Activated B cell treated with CpG ODN at 0.5 μM for 24 hours (primary cell): Measurements from ENCODE around the gene CSMD2. TPM values are rescaled to one million over a fixed set of nuclear protein-coding genes. Genes with fewer than 3 reads are reported as not detected.

ENCODE experiments used
- ATAC-seq: fragments of 200-7000 bp; cut with Tn5 transposase; one replicate; pipeline ENCODE4 v1.10.0; 2021; ENCODE audit warnings: low read depth, mild to moderate bottlenecking, moderate library complexity
- CTCF ChIA-PET: fragments of 350-600 bp; sonication (Branson Sonifier 250); formaldehyde crosslinking; loops from one replicate; lab custom pipeline; 2021; ENCODE audit warnings: antibody characterized with exemption; lab: Charles Lee
- POLR2A ChIA-PET: fragments of 350-600 bp; sonication (Branson Sonifier 250); formaldehyde crosslinking; loops from one replicate; lab custom pipeline; 2021; ENCODE audit warnings: antibody characterized with exemption; lab: Charles Lee
- DNase-seq: peaks from one replicate; pipeline ENCODE4 v3.0.0; 2022
- H3K27ac Mint-ChIP-seq: one replicate; pipeline ENCODE4 v1.8.0; 2020; ENCODE audit warnings: mixed read lengths
- H3K27me3 Mint-ChIP-seq: one replicate; pipeline ENCODE4 v1.8.0; 2021; ENCODE audit warnings: mixed read lengths
- H3K36me3 Mint-ChIP-seq: one replicate; pipeline ENCODE4 v1.8.0; 2021; ENCODE audit warnings: low read depth, mixed read lengths
- H3K4me1 Mint-ChIP-seq: one replicate; pipeline ENCODE4 v1.8.0; 2021; ENCODE audit warnings: mixed read lengths
- H3K4me3 Mint-ChIP-seq: one replicate; pipeline ENCODE4 v1.8.0; 2020; ENCODE audit warnings: mild to moderate bottlenecking, mixed read lengths
- H3K9me3 Mint-ChIP-seq: one replicate; pipeline ENCODE4 v1.8.0; 2020; ENCODE audit warnings: mixed read lengths
- CTCF ChIP-seq: fragments of 200-600 bp; IDR thresholded peaks from one replicate; pipeline ENCODE4 v1.8.0; 2022; ENCODE audit warnings: antibody characterized with exemption, mild to moderate bottlenecking
- intact Hi-C: fragments of 100-400 bp; cut with micrococcal nuclease; formaldehyde crosslinking; loops from one replicate; pipeline ENCODE4 v1.15.1; 2024
- total RNA-seq: library from RNA; stranded (reverse); gene quantifications from 2 replicates; pipeline ENCODE4 v1.2.3, GENCODE V29; 2022

CSMD2 gene
- total RNA-seq, 1 donor from 2014 or later: not detected

GRCh38 chr1:33821291-33821690 lies 343.7 kb downstream of the CSMD2 start:
- no peak overlapping the region for H3K4me3 Mint-ChIP-seq
- H3K4me1 Mint-ChIP-seq: no peaks in the 10 kb centered on the region
- DNase-seq (no peak), ATAC-seq (no peak)
- TF ChIP-seq CTCF: no peak
- POLR2A ChIA-PET: no interaction called here
- peaks cover 5% of the 10 kb centered on the region for H3K27me3 Mint-ChIP-seq
- H3K27ac Mint-ChIP-seq: no peak overlapping the region
- no peaks in the 10 kb centered on the region for H3K36me3 Mint-ChIP-seq
- intact Hi-C loops: no loop called here
- CTCF ChIA-PET: no interaction called here
- H3K9me3 Mint-ChIP-seq: no peaks in the 10 kb centered on the region

- H3K4me1 Mint-ChIP-seq: no peaks in the 10 kb centered on the region
- CTCF ChIA-PET: no interaction called here
- no peak for ATAC-seq
- H3K27me3 Mint-ChIP-seq: peaks cover 5% of the 10 kb centered on the region
- intact Hi-C loops: no loop called here
- H3K4me3 Mint-ChIP-seq: no peak overlapping the region
- no peak for TF ChIP-seq CTCF
- DNase-seq: no peak
- no peaks in the 10 kb centered on the region for H3K9me3 Mint-ChIP-seq
- POLR2A ChIA-PET: no interaction called here
- no peaks in the 10 kb centered on the region for H3K36me3 Mint-ChIP-seq
- H3K27ac Mint-ChIP-seq: no peak overlapping the region
These were observed 344.2 kb downstream of the CSMD2 start for GRCh38 chr1:33820804-33821203.

- POLR2A ChIA-PET: no interaction called here
- Mint-ChIP-seq H3K36me3 (no peaks in the 10 kb centered on the region), H3K4me3 (no peak overlapping the region), H3K27ac (no peak overlapping the region), H3K9me3 (no peaks in the 10 kb centered on the region), H3K4me1 (no peaks in the 10 kb centered on the region), H3K27me3 (peaks cover 2% of the 10 kb centered on the region)
- intact Hi-C loops: no loop called here
- CTCF ChIA-PET: no interaction called here
- DNase-seq: no peak
- TF ChIP-seq CTCF: no peak
- no peak for ATAC-seq
These were observed 345.1 kb downstream of the CSMD2 start for GRCh38 chr1:33819913-33820311.

GRCh38 chr1:33819290-33819912 lies 345.6 kb downstream of the CSMD2 start:
- Mint-ChIP-seq H3K27me3 (peaks cover 2% of the 10 kb centered on the region), H3K36me3 (no peaks in the 10 kb centered on the region), H3K27ac (no peak overlapping the region), H3K4me1 (no peaks in the 10 kb centered on the region), H3K9me3 (no peaks in the 10 kb centered on the region), H3K4me3 (no peak overlapping the region)
- no peak for TF ChIP-seq CTCF
- POLR2A ChIA-PET: no interaction called here
- no peak for ATAC-seq
- intact Hi-C loops: no loop called here
- DNase-seq: no peak
- CTCF ChIA-PET: no interaction called here

- intact Hi-C loops: no loop called here
- CTCF ChIA-PET: no interaction called here
- ATAC-seq (no peak), DNase-seq (no peak)
- no peak for TF ChIP-seq CTCF
- no peaks in the 10 kb centered on the region for H3K36me3 Mint-ChIP-seq
- H3K27ac Mint-ChIP-seq: no peak overlapping the region
- peaks cover 2% of the 10 kb centered on the region for H3K27me3 Mint-ChIP-seq
- no peaks in the 10 kb centered on the region for H3K9me3 Mint-ChIP-seq
- POLR2A ChIA-PET: no interaction called here
- no peaks in the 10 kb centered on the region for H3K4me1 Mint-ChIP-seq
- no peak overlapping the region for H3K4me3 Mint-ChIP-seq
These were observed 347.0 kb downstream of the CSMD2 start for GRCh38 chr1:33818071-33818470.
